WI38 (cell line): ENCODE data around the gene MND1.
A peak's percentile ranks its signal among the peaks of the same experiment; 100 is the strongest.

Source experiments
- H3K4me3 ChIP-seq: 2 replicates; pipeline ENCODE4 v1.5.1; 2011; ENCODE audit warnings: low read depth, mild to moderate bottlenecking, control low read depth, low read length
- TF ChIP-seq, protein P1 (sequence below): IDR thresholded peaks from 2 replicates; pipeline ENCODE4 v1.5.1; 2012; ENCODE audit warnings: low read depth, mild to moderate bottlenecking, control low read depth, low read length

The MND1 gene

DNA sequence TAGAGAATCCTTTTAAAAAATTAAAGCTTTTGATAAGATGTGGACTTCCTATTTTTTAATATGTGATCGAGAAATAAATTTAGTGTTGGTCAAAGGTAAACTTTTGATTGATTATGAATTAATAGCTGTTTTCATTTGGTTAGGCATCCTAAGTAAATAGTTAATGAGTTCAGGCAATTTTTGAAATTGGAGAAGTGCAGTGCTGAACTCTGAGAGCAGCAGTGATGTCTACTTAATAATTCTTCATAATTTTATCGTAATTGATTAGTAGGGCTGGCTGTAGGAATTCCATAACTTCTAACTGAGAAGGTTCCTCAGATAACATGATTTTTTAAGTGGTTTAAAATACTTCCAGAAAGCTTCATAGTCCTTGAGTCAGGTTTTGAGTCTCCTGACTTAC is 1.5 kb downstream of the MND1 start:
- TF ChIP-seq, protein P1, sequence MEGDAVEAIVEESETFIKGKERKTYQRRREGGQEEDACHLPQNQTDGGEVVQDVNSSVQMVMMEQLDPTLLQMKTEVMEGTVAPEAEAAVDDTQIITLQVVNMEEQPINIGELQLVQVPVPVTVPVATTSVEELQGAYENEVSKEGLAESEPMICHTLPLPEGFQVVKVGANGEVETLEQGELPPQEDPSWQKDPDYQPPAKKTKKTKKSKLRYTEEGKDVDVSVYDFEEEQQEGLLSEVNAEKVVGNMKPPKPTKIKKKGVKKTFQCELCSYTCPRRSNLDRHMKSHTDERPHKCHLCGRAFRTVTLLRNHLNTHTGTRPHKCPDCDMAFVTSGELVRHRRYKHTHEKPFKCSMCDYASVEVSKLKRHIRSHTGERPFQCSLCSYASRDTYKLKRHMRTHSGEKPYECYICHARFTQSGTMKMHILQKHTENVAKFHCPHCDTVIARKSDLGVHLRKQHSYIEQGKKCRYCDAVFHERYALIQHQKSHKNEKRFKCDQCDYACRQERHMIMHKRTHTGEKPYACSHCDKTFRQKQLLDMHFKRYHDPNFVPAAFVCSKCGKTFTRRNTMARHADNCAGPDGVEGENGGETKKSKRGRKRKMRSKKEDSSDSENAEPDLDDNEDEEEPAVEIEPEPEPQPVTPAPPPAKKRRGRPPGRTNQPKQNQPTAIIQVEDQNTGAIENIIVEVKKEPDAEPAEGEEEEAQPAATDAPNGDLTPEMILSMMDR, result no peak
- H3K4me3 ChIP-seq, result peak overlapping the region; percentile 87; the same call in 1 of the 2 replicates

DNA sequence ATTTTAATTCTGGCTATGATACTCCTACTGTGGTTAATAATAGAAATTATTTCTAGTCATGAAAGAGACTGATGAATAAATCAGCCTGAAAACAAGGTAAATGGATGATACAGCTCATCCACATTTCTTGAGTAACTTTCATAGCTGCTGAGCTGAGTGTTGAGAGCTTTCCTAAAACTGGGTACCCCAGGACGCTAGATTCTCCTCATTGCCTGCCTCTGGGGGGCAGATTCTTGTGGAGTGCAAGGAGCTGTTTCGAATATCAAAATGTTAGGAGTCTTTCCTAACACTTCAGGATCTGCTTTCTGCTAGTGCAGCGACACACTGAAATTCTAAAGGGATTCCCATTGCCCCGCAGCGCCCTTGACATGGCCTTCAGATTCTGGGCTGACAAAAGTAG is 2.1 kb downstream of the MND1 start:
- TF ChIP-seq, protein P1, result no peak
- H3K4me3 ChIP-seq, result no peak overlapping the region

DNA sequence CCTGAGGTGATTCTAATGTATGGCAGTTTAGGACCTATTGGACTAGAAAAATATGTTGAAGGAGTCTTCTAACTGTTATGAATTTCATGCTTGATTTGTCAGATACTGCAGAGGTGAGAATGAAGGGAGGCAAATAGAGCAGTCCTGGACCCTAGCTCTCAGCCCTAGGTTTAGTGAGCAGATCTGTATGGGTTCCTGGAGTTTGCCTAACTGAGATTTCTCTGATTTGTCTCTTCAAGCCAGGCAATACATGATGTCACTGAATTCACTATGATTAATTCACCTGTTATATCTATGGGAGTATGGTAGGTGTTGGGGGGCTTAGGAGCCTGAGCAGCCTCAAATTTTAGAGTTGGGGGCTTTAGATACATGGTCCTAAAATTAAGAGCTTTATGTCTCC is 2.6 kb downstream of the MND1 start:
- H3K4me3 ChIP-seq, result no peak overlapping the region
- TF ChIP-seq, protein P1, result no peak

DNA sequence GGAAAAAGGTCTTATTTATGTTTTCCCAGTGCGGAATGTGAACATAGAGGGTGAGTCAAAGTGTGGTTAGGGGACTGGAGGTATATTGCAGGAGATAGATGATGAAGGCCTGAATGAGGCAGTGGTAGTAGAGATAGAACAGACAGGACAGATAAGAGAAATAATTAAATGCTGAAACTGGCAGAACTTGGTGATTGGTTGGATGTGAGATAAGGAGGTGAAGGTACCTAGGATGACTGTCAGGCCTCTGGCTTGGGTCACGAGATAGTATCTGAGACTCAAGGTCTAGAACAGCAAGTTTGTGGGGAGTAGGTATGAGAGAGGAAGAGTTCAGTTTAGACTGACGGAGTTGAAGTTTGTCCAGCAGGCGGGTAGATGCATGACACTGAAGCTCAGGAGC is 3.5 kb downstream of the MND1 start:
- no peak overlapping the region for H3K4me3 ChIP-seq
- TF ChIP-seq, protein P1, result no peak

DNA sequence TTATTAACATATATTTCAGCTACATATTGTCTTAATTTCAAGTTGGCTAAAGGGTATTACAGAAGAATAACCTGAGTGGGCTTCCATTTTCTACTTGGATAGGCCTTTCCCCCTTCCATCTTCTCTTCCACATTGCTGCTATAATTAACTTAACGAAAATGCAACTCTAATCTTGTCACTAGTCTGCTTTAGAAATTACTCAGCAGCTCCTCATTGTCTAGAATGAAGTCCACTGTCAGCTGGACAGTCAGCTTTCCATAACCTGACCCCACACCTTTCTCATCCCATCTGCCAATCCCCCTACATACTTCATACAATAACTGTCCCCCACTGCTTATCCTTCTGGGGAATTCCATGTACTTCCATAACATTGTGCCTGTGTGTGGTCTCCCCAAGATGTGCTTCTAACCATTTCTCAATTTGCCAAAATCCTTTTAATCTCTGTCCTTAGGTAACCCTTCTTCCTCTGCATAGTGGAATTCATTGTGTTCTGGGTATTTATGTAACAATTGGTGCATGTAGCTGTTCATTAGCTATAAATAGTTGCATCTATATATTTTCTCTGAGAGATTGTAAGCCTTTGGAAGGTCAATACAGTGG is 4.8 kb downstream of the MND1 start:
- TF ChIP-seq, protein P1, result no peak

DNA sequence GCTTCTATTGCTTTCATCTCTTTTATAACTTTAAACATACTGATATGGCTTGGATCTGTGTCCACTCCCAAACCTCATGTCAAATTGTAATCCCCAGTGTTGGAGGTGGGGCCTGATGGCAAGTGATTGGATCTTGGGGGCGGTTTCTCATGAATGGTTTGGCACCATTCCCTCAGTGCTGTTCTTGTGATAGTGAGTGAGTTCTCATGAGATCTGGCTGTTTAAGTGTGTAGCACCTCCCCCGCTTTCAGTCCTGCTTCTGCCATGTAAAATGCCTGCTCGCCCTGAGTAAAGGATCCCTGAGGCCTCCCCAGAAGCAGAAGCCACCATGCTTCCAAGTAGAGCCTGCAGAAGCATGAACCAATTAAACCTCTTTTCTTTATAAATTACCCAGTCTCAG is 17.7 kb downstream of the MND1 start:
- no peak overlapping the region for H3K4me3 ChIP-seq
- TF ChIP-seq, protein P1, result no peak

More for the DNA sequence above, 4.8 kb downstream of the MND1 start:
- H3K4me3 ChIP-seq, result no peak overlapping the region

DNA sequence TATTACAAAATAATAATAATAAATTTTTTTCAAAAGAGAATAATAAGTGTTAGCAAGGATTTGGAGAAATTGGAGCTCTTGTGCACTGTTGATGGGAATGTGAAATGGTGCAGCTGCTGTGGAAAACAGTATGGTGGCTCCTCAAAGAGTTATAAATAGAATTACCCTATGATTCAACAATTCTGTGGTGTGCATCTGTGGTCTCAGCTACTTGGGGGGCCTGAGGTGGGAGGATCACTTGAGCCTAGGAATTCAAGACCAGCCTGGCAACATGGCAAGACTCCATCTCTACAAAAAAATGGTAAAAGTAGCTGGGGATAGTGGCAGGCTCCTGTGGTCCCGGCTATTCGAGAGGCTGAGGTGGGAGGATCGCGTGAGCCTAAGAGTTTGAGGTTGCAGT is 19.6 kb downstream of the MND1 start:
- TF ChIP-seq, protein P1, result no peak
- H3K4me3 ChIP-seq, result no peak overlapping the region
